ENCODE data around the gene MME. TPM values are rescaled to one million over a fixed set of nuclear protein-coding genes. Genes with fewer than 3 reads are reported as not detected.
"Not testable (repeated sequence)": the region's sequence is repeated elsewhere in the genome, so short reads cannot be mapped to it uniquely, and the experiment has no call there.

The MME gene
- total RNA-seq, 1 experiment from 2014 or later, result 23.9 TPM

- peaks cover 4% of the 10 kb centered on the region for H3K9me3 Mint-ChIP-seq
- CTCF ChIA-PET, result no interaction called here
- H3K4me3 Mint-ChIP-seq, result no peak overlapping the region
- H3K27me3 Mint-ChIP-seq (ENCODE audit: low read depth), result no peaks in the 10 kb centered on the region
- ATAC-seq, result no peak
- no peak for DNase-seq (ENCODE audit: low spot score)
- no peak overlapping the region for H3K27ac Mint-ChIP-seq
- no peaks in the 10 kb centered on the region for H3K36me3 Mint-ChIP-seq
- H3K4me1 Mint-ChIP-seq, result peaks cover 17% of the 10 kb centered on the region
- no peak for TF ChIP-seq ATF6 (CRISPR knock-in tag; IDR thresholded peaks at IDR 0.05)
- TF ChIP-seq ZBTB21 (CRISPR knock-in tag; IDR thresholded peaks at IDR 0.05; ENCODE audit: borderline replicate concordance), result no peak
- no peak for TF ChIP-seq ESRRA (CRISPR knock-in tag; IDR thresholded peaks at IDR 0.05; ENCODE audit: borderline replicate concordance)
- no peak for TF ChIP-seq USF1 (CRISPR knock-in tag; IDR thresholded peaks at IDR 0.05)
- TF ChIP-seq, protein P1, sequence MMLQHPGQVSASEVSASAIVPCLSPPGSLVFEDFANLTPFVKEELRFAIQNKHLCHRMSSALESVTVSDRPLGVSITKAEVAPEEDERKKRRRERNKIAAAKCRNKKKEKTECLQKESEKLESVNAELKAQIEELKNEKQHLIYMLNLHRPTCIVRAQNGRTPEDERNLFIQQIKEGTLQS (CRISPR knock-in tag; conservative IDR thresholded peaks at IDR 0.05), result no peak
- no peak for TF ChIP-seq TEAD1 (CRISPR knock-in tag; IDR thresholded peaks at IDR 0.05)
- POLR2A ChIA-PET, result no interaction called here
These were observed 51.0 kb downstream of the MME start for GRCh38 chr3:155131104-155131503.

- DNase-seq (ENCODE audit: low spot score); H3K9me3 Mint-ChIP-seq; H3K27ac Mint-ChIP-seq; ATAC-seq; H3K27me3 Mint-ChIP-seq (ENCODE audit: low read depth); CTCF ChIA-PET; H3K36me3 Mint-ChIP-seq; H3K4me1 Mint-ChIP-seq; POLR2A ChIA-PET; H3K4me3 Mint-ChIP-seq: not testable (repeated sequence)
These were observed 54.2 kb downstream of the MME start for GRCh38 chr3:155134311-155134710.

DNA sequence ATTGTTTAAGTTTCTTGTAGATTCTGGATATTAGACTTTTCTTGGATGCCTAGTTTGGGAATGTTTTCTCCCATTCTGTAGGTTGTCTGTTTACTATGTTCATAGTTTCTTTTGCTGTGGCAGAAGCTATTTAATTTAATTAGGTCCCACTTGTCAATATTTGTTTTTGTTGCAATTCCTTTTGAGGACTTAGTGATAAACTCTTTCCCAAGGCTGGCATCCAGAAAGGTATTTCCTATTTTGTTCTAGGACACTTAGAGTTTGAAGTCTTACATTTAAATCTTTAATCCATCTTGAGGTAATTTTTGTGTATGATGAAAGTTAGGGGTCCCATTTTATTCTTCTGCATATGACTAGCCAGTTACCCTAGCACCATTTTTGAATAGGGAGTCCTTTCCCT is 54.9 kb downstream of the MME start:
- ATAC-seq (no peak), DNase-seq (ENCODE audit: low spot score) (no peak)
- peaks cover 4% of the 10 kb centered on the region for H3K9me3 Mint-ChIP-seq
- no peak for TF ChIP-seq E2F4 (CRISPR knock-in tag; IDR thresholded peaks at IDR 0.05; ENCODE audit: borderline replicate concordance, low read depth)
- TF ChIP-seq, protein P2, sequence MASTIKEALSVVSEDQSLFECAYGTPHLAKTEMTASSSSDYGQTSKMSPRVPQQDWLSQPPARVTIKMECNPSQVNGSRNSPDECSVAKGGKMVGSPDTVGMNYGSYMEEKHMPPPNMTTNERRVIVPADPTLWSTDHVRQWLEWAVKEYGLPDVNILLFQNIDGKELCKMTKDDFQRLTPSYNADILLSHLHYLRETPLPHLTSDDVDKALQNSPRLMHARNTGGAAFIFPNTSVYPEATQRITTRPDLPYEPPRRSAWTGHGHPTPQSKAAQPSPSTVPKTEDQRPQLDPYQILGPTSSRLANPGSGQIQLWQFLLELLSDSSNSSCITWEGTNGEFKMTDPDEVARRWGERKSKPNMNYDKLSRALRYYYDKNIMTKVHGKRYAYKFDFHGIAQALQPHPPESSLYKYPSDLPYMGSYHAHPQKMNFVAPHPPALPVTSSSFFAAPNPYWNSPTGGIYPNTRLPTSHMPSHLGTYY (CRISPR knock-in tag; IDR thresholded peaks at IDR 0.05), result no peak
- TF ChIP-seq GABPB1 (CRISPR knock-in tag; IDR thresholded peaks at IDR 0.05), result no peak
- no peak for TF ChIP-seq MAX (CRISPR knock-in tag; IDR thresholded peaks at IDR 0.05)
- no peak for TF ChIP-seq SP1 (CRISPR knock-in tag; conservative IDR thresholded peaks at IDR 0.05)
- no peak for TF ChIP-seq SMAD3 (CRISPR knock-in tag; IDR thresholded peaks at IDR 0.05; ENCODE audit: borderline replicate concordance)
- TF ChIP-seq, protein P3, sequence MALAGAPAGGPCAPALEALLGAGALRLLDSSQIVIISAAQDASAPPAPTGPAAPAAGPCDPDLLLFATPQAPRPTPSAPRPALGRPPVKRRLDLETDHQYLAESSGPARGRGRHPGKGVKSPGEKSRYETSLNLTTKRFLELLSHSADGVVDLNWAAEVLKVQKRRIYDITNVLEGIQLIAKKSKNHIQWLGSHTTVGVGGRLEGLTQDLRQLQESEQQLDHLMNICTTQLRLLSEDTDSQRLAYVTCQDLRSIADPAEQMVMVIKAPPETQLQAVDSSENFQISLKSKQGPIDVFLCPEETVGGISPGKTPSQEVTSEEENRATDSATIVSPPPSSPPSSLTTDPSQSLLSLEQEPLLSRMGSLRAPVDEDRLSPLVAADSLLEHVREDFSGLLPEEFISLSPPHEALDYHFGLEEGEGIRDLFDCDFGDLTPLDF (CRISPR knock-in tag; IDR thresholded peaks at IDR 0.05), result no peak
- TF ChIP-seq, protein P4, sequence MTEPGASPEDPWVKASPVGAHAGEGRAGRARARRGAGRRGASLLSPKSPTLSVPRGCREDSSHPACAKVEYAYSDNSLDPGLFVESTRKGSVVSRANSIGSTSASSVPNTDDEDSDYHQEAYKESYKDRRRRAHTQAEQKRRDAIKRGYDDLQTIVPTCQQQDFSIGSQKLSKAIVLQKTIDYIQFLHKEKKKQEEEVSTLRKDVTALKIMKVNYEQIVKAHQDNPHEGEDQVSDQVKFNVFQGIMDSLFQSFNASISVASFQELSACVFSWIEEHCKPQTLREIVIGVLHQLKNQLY (CRISPR knock-in tag; IDR thresholded peaks at IDR 0.05), result no peak
- TF ChIP-seq IRF2 (CRISPR knock-in tag; IDR thresholded peaks at IDR 0.05; ENCODE audit: borderline replicate concordance, low read depth), result no peak
- TF ChIP-seq NFYB (CRISPR knock-in tag; conservative IDR thresholded peaks at IDR 0.05; ENCODE audit: low read depth), result no peak
- TF ChIP-seq ATF6 (CRISPR knock-in tag; IDR thresholded peaks at IDR 0.05), result no peak
- TF ChIP-seq RORB (CRISPR knock-in tag; IDR thresholded peaks at IDR 0.05), result no peak
- H3K36me3 Mint-ChIP-seq, result no peaks in the 10 kb centered on the region
- no peak overlapping the region for H3K4me3 Mint-ChIP-seq
- no peaks in the 10 kb centered on the region for H3K4me1 Mint-ChIP-seq
- POLR2A ChIA-PET, result no interaction called here
- no peak overlapping the region for H3K27ac Mint-ChIP-seq
- CTCF ChIA-PET, result no interaction called here
- H3K27me3 Mint-ChIP-seq (ENCODE audit: low read depth), result no peaks in the 10 kb centered on the region

Data from WTC11 (cell line).